IMR-90 (cell line): ENCODE results near the gene MRC1.
"Not testable (repeated sequence)": the region's sequence is repeated elsewhere in the genome, so short reads cannot be mapped to it uniquely, and the experiment has no call there.

ENCODE experiments used
- BHLHE40 ChIP-seq: fragments of 150-350 bp; IDR thresholded peaks from 2 replicates; pipeline ENCODE4 v1.6.1; 2016; ENCODE audit warnings: mild to moderate bottlenecking, low read depth, low read length
- CEBPB ChIP-seq: IDR thresholded peaks from 2 replicates; pipeline ENCODE4 v1.6.1; 2012; ENCODE audit warnings: low read depth, low read length, improper control_type of control experiment
- CHD1 ChIP-seq: IDR thresholded peaks from 2 replicates; pipeline ENCODE4 v1.6.1; 2012; ENCODE audit warnings: low read depth, low read length, improper control_type of control experiment
- CTCF ChIP-seq: conservative IDR thresholded peaks from 2 replicates; pipeline ENCODE4 v1.5.1; 2012; ENCODE audit warnings: mild to moderate bottlenecking, low read depth, low read length, improper control_type of control experiment
- FOS ChIP-seq: fragments of 150-350 bp; IDR thresholded peaks from 2 replicates; pipeline ENCODE4 v1.6.1; 2016; ENCODE audit warnings: low read depth, low read length
- MAFK ChIP-seq: IDR thresholded peaks from 2 replicates; pipeline ENCODE4 v1.6.1; 2012; ENCODE audit warnings: low read depth, low read length, improper control_type of control experiment
- MXI1 ChIP-seq: IDR thresholded peaks from 2 replicates; pipeline ENCODE4 v1.6.1; 2012; ENCODE audit warnings: low read depth, mild to moderate bottlenecking, low read length, moderate library complexity, borderline replicate concordance
- POLR2A ChIP-seq: IDR thresholded peaks from 2 replicates; pipeline ENCODE4 v1.6.1; 2012; ENCODE audit warnings: mild to moderate bottlenecking, low read depth, low read length
- RCOR1 ChIP-seq: IDR thresholded peaks from 2 replicates; pipeline ENCODE4 v1.6.1; 2012; ENCODE audit warnings: mild to moderate bottlenecking, low read length, improper control_type of control experiment; ENCODE audit not compliant: insufficient replicate concordance
- SMC3 ChIP-seq: fragments of 150-350 bp; IDR thresholded peaks from 2 replicates; pipeline ENCODE4 v1.6.1; 2016; ENCODE audit warnings: low read depth, mild to moderate bottlenecking, antibody characterized with exemption, low read length, moderate library complexity
- USF2 ChIP-seq: fragments of 150-350 bp; IDR thresholded peaks from 2 replicates; pipeline ENCODE4 v1.6.1; 2017; ENCODE audit warnings: mild to moderate bottlenecking, antibody characterized with exemption, low read length, low read depth

- TF ChIP-seq CEBPB, SMC3, CTCF, RCOR1, POLR2A, MXI1, CHD1, FOS, BHLHE40, USF2, MAFK: not testable (repeated sequence)
Observed at GRCh38 chr10:17950269-17950668, 141.1 kb downstream of the MRC1 start.
